Activated CD4-positive, alpha-beta memory T cell treated with anti-CD3 and anti-CD28 coated beads, Interleukin-2, amount 10 ng/mL, durations not matched to agents 7 days and 5 days (primary cell): Measurements from ENCODE around the gene CD247. TPM values are rescaled to one million over a fixed set of nuclear protein-coding genes. Genes with fewer than 3 reads are reported as not detected.

Experiments used
- CTCF ChIA-PET: fragments of 350-600 bp; sonication (Branson Sonifier 250); formaldehyde crosslinking; loops from one replicate; lab custom pipeline; 2021; ENCODE audit warnings: antibody characterized with exemption, inconsistent platforms; lab: Charles Lee
- POLR2A ChIA-PET: fragments of 350-600 bp; sonication (Branson Sonifier 250); formaldehyde crosslinking; loops from one replicate; lab custom pipeline; 2021; ENCODE audit warnings: antibody characterized with exemption; lab: Charles Lee
- DNase-seq: peaks from one replicate; pipeline ENCODE4 v3.0.0-alpha.2; 2020
- H3K27ac Mint-ChIP-seq: one replicate; pipeline ENCODE4 v1.8.0; 2021; ENCODE audit warnings: mild to moderate bottlenecking, mixed read lengths
- H3K27me3 Mint-ChIP-seq: one replicate; pipeline ENCODE4 v1.8.0; 2021; ENCODE audit warnings: mixed read lengths
- H3K36me3 Mint-ChIP-seq: one replicate; pipeline ENCODE4 v1.8.0; 2021; ENCODE audit warnings: low read depth, mixed read lengths
- H3K4me1 Mint-ChIP-seq: one replicate; pipeline ENCODE4 v1.8.0; 2021; ENCODE audit warnings: mixed read lengths
- H3K4me3 Mint-ChIP-seq: one replicate; pipeline ENCODE4 v1.8.0; 2021; ENCODE audit warnings: mild to moderate bottlenecking, mixed read lengths
- H3K9me3 Mint-ChIP-seq: one replicate; pipeline ENCODE4 v1.8.0; 2021; ENCODE audit warnings: mixed read lengths
- total RNA-seq, 2 experiments: library from RNA; stranded (reverse); gene quantifications; one replicate each; pipeline ENCODE4 v1.2.3, GENCODE V29; 2021

Gene CD247
- total RNA-seq, 2 experiments from 2014 or later, result 239 to 242 TPM

GRCh38 chr1:167465743-167466142 is 52.6 kb downstream of the CD247 start:
- Mint-ChIP-seq H3K4me3 (no peak overlapping the region), H3K27ac (no peak overlapping the region), H3K9me3 (no peaks in the 10 kb centered on the region), H3K36me3 (peaks cover 43% of the 10 kb centered on the region), H3K27me3 (no peaks in the 10 kb centered on the region), H3K4me1 (peaks cover 42% of the 10 kb centered on the region)
- ChIA-PET POLR2A (interaction anchor here (0.9 to 3.7 kb wide), 6 partner anchors 10 to 51 kb away, joined by 3 to 26 read pairs (median 4); no protein-coding TSS in a partner anchor), CTCF (interaction anchor here (0.9 to 1.5 kb wide), 4 partner anchors 10 to 76 kb away, joined by 3 to 9 read pairs (median 3); no protein-coding TSS in a partner anchor)
- no peak for DNase-seq

- Mint-ChIP-seq H3K4me3 (no peak overlapping the region), H3K9me3 (no peaks in the 10 kb centered on the region), H3K27me3 (no peaks in the 10 kb centered on the region), H3K4me1 (peaks cover 40% of the 10 kb centered on the region), H3K27ac (peak overlapping the region; percentile 1), H3K36me3 (peaks cover 48% of the 10 kb centered on the region)
- ChIA-PET POLR2A (interaction anchor here (1.0 to 3.7 kb wide), 6 partner anchors 8 to 35 kb away, joined by 3 to 26 read pairs (median 6); no protein-coding TSS in a partner anchor), CTCF (interaction anchor here (1.3 to 1.4 kb wide), 2 partner anchors 9 to 14 kb away, joined by 3 to 9 read pairs; no protein-coding TSS in a partner anchor)
- no peak for DNase-seq
Observed at GRCh38 chr1:167465018-167465417, 53.3 kb downstream of the CD247 start.

GRCh38 chr1:167463875-167464575 is 54.3 kb downstream of the CD247 start:
- Mint-ChIP-seq H3K4me3 (no peak overlapping the region), H3K4me1 (peaks cover 32% of the 10 kb centered on the region), H3K27ac (no peak overlapping the region), H3K27me3 (no peaks in the 10 kb centered on the region), H3K36me3 (peaks cover 47% of the 10 kb centered on the region), H3K9me3 (no peaks in the 10 kb centered on the region)
- DNase-seq, result no peak
- POLR2A ChIA-PET, result interaction anchor here (1.0 to 3.7 kb wide), 5 partner anchors 9 to 36 kb away, joined by 5 to 26 read pairs (median 6); no protein-coding TSS in a partner anchor
- CTCF ChIA-PET, result interaction anchor here (1.4 kb wide), 1 partner anchor 8 kb away, joined by 9 read pairs; no protein-coding TSS in a partner anchor

GRCh38 chr1:167463080-167463479 is 55.2 kb downstream of the CD247 start:
- Mint-ChIP-seq H3K27ac (no peak overlapping the region), H3K4me1 (peaks cover 28% of the 10 kb centered on the region), H3K27me3 (no peaks in the 10 kb centered on the region), H3K36me3 (peaks cover 50% of the 10 kb centered on the region), H3K9me3 (no peaks in the 10 kb centered on the region), H3K4me3 (no peak overlapping the region)
- POLR2A ChIA-PET, result no interaction called here
- no peak for DNase-seq
- CTCF ChIA-PET, result no interaction called here

GRCh38 chr1:167462341-167462740 is 56.0 kb downstream of the CD247 start:
- DNase-seq, result no peak
- Mint-ChIP-seq H3K4me3 (no peak overlapping the region), H3K9me3 (no peaks in the 10 kb centered on the region), H3K27ac (no peak overlapping the region), H3K36me3 (peaks cover 54% of the 10 kb centered on the region), H3K27me3 (no peaks in the 10 kb centered on the region), H3K4me1 (peaks cover 32% of the 10 kb centered on the region)
- POLR2A ChIA-PET, result interaction anchor here (1.4 kb wide), 1 partner anchor 10 kb away, joined by 6 read pairs; no protein-coding TSS in a partner anchor
- CTCF ChIA-PET, result no interaction called here

GRCh38 chr1:167460836-167461235 is 57.5 kb downstream of the CD247 start:
- no peaks in the 10 kb centered on the region for H3K9me3 Mint-ChIP-seq
- ChIA-PET POLR2A (interaction anchor here (1.2 kb wide), 1 partner anchor 58 kb away, joined by 4 read pairs; the partner anchor contains the start of gene CD247), CTCF (no interaction called here)
- H3K27ac Mint-ChIP-seq, result no peak overlapping the region
- H3K4me3 Mint-ChIP-seq, result no peak overlapping the region
- peaks cover 59% of the 10 kb centered on the region for H3K36me3 Mint-ChIP-seq
- peaks cover 44% of the 10 kb centered on the region for H3K4me1 Mint-ChIP-seq
- DNase-seq, result no peak
- no peaks in the 10 kb centered on the region for H3K27me3 Mint-ChIP-seq

GRCh38 chr1:167457936-167458584 is 60.3 kb downstream of the CD247 start:
- Mint-ChIP-seq H3K9me3 (no peaks in the 10 kb centered on the region), H3K36me3 (peaks cover 48% of the 10 kb centered on the region), H3K27ac (no peak overlapping the region), H3K27me3 (no peaks in the 10 kb centered on the region), H3K4me3 (no peak overlapping the region), H3K4me1 (peaks cover 44% of the 10 kb centered on the region)
- CTCF ChIA-PET, result interaction anchor here (3.0 to 5.4 kb wide), 2 partner anchors 11 to 76 kb away, joined by 12 to 36 read pairs; no protein-coding TSS in a partner anchor
- POLR2A ChIA-PET, result interaction anchor here (0.8 to 6.5 kb wide), 6 partner anchors 11 to 60 kb away, joined by 3 to 50 read pairs (median 26); partner anchors contain the start of gene CD247
- DNase-seq, result no peak

GRCh38 chr1:167456926-167457325 is 61.4 kb downstream of the CD247 start:
- DNase-seq, result no peak
- ChIA-PET CTCF (interaction anchor here (1.0 to 5.4 kb wide), 7 partner anchors 8 to 84 kb away, joined by 3 to 36 read pairs (median 9); no protein-coding TSS in a partner anchor), POLR2A (interaction anchor here (0.8 to 7.9 kb wide), 10 partner anchors 9 to 72 kb away, joined by 3 to 143 read pairs (median 16); partner anchors contain the start of gene CD247)
- peaks cover 50% of the 10 kb centered on the region for H3K36me3 Mint-ChIP-seq
- H3K9me3 Mint-ChIP-seq, result no peaks in the 10 kb centered on the region
- H3K4me3 Mint-ChIP-seq, result peak overlapping the region; percentile 75
- peak overlapping the region; percentile 62 for H3K27ac Mint-ChIP-seq
- H3K4me1 Mint-ChIP-seq, result peaks cover 49% of the 10 kb centered on the region
- H3K27me3 Mint-ChIP-seq, result no peaks in the 10 kb centered on the region

- Mint-ChIP-seq H3K27ac (peak overlapping the region; percentile 62), H3K4me1 (peaks cover 53% of the 10 kb centered on the region), H3K36me3 (peaks cover 47% of the 10 kb centered on the region), H3K4me3 (peak overlapping the region; percentile 75), H3K9me3 (no peaks in the 10 kb centered on the region), H3K27me3 (no peaks in the 10 kb centered on the region)
- ChIA-PET POLR2A (interaction anchor here (0.6 to 7.9 kb wide), 18 partner anchors 9 to 617 kb away, joined by 3 to 143 read pairs (median 9); partner anchors contain the start of genes CD247, POGK and POU2F1), CTCF (interaction anchor here (0.9 to 5.4 kb wide), 11 partner anchors 8 to 84 kb away, joined by 3 to 36 read pairs (median 9); partner anchors contain the start of gene CD247)
- no peak for DNase-seq
Observed at GRCh38 chr1:167456524-167456923, 61.8 kb downstream of the CD247 start.

GRCh38 chr1:167455786-167456446 is 62.4 kb downstream of the CD247 start:
- no peak for DNase-seq
- ChIA-PET POLR2A (interaction anchor here (0.6 to 7.9 kb wide), 22 partner anchors 9 to 617 kb away, joined by 3 to 143 read pairs (median 8); partner anchors contain the start of genes CD247, POGK and POU2F1), CTCF (interaction anchor here (0.7 to 5.4 kb wide), 15 partner anchors 9 to 98 kb away, joined by 3 to 36 read pairs (median 6); partner anchors contain the start of genes CD247 and CREG1)
- H3K27ac Mint-ChIP-seq, result peak overlapping the region; percentile 62
- H3K36me3 Mint-ChIP-seq, result peaks cover 48% of the 10 kb centered on the region
- peak overlapping the region; percentile 75 for H3K4me3 Mint-ChIP-seq
- peaks cover 58% of the 10 kb centered on the region for H3K4me1 Mint-ChIP-seq
- H3K9me3 Mint-ChIP-seq, result no peaks in the 10 kb centered on the region
- H3K27me3 Mint-ChIP-seq, result no peaks in the 10 kb centered on the region

- peak overlapping the region; percentile 75 for H3K27ac Mint-ChIP-seq
- H3K36me3 Mint-ChIP-seq, result peaks cover 43% of the 10 kb centered on the region
- H3K27me3 Mint-ChIP-seq, result no peaks in the 10 kb centered on the region
- peaks cover 66% of the 10 kb centered on the region for H3K4me1 Mint-ChIP-seq
- peak overlapping the region; percentile 75 for H3K4me3 Mint-ChIP-seq
- DNase-seq, result peak; percentile 85
- POLR2A ChIA-PET, result interaction anchor here (0.6 to 7.9 kb wide), 24 partner anchors 8 to 483 kb away, joined by 3 to 143 read pairs (median 6); partner anchors contain the start of genes CD247, CREG1 and POU2F1
- CTCF ChIA-PET, result interaction anchor here (0.5 to 5.4 kb wide), 18 partner anchors 8 to 102 kb away, joined by 3 to 36 read pairs (median 6); partner anchors contain the start of genes CD247 and CREG1
- H3K9me3 Mint-ChIP-seq, result no peaks in the 10 kb centered on the region
Observed at GRCh38 chr1:167454894-167455785, 63.2 kb downstream of the CD247 start.
